H4 (cell line): ENCODE measurements around the gene SLC12A4. TPM values are rescaled to one million over a fixed set of nuclear protein-coding genes. Genes with fewer than 3 reads are reported as not detected.

ENCODE experiments used
- DNase-seq: peaks from one replicate; pipeline ENCODE4 v3.0.0-alpha.2; 2015; ENCODE audit warnings: low spot score
- total RNA-seq: library from RNA; depleted of rRNA; stranded (reverse); fragments of >200 nt; shearing (Covaris generic); gene quantifications from 2 replicates; pipeline ENCODE4 v1.2.3, GENCODE V29; 2014

Gene SLC12A4
- total RNA-seq, 1 experiment from 2014 or later = 13.9 TPM

DNA sequence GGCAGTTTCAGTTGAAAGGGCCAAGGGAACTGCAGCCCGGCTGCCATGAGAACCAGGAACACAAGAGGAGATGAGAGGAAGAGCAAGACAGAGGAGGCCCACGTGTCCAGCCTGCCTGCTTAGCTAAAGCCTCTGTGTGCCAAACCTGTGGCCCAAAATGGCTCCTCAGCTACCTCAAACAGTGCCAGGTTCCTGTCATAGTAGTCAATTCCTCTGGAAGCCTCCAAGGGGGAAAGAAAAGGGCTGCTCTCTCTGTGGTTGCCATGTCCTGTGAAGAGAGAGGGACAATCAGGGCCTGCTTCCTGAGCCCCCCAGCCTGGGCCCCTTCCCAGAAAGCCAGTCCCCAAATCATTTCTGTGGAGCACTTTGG, 5.2 kb downstream of the SLC12A4 start:
- no peak for DNase-seq

DNA sequence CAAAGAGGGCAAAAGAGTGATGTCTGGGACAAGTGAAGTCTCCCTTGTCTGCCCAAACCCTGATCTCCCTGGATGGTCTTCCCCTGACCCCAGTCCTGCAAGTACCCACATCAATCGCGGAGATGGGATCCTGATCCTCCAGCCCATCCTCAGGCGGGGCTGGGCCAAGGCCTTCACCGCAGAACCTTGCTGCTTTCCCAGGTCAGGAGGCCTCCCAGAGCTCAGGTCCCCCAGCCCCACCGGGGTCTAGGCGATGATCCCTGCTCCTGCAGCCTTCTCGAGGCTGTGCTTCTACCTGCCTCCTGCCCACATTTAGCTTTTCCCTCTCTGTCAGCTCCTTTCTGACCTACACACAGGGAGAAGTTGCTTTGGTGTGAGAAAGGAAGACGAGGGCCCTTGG, 6.3 kb downstream of the SLC12A4 start:
- no peak for DNase-seq

DNA sequence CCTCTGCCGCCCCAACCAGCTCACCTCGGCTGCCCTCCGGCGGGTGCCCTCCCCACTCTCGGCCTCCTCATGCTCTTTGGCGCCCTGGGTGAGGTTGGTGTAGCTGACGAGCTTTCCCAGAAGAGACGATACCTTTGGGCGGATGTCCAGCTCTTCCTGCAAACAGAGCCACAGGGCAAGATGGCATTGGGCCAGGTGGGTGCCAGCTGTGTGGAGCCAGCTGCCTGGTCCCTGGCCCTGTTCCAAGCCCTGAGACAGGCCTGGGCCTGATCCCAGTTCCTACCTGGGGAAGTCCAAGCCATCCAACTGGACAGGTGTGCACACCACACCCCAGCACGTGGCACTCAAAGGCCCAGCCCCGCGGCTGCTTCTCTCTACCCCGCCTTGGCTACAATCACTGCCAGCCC, 6.9 kb downstream of the SLC12A4 start:
- DNase-seq = no peak

DNA sequence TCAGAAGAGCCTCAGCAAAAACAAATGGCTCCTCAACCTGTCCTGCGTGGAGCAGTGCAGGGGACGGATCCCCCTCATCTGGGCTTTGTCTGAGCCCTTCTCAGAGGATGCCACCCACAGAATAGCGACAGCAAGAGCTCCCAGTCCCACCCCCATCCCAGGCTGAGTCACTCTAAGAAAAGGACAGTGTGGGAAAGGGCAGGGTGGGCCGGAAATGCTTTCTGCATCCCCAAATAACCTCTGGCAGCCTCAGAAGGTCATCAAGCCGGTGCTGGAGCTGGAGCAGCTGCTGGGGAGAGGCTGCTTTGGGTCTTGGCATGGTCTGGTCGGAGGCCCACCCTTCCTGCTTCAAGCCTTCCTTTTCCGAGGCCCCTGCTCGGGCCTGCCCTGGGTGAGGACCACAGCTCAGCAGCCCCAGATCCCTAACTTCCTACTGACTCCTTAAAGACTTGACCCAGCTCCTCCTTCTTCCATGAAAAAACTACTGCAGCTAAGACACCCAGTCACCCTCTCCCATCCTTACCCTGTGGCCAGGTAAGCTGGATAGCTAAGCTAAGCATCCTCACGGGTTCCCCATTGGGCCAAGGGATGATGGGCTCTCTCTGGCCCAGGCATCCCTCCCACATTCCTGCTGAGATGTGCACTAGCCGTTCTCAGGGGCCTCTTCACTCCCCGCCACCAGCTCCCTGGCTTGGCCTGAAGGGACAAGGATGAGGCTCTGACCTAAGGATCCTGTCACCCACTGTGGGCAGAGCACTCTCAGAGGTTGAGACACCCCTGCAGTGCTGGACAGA, 8.7 kb downstream of the SLC12A4 start:
- no peak for DNase-seq

DNA sequence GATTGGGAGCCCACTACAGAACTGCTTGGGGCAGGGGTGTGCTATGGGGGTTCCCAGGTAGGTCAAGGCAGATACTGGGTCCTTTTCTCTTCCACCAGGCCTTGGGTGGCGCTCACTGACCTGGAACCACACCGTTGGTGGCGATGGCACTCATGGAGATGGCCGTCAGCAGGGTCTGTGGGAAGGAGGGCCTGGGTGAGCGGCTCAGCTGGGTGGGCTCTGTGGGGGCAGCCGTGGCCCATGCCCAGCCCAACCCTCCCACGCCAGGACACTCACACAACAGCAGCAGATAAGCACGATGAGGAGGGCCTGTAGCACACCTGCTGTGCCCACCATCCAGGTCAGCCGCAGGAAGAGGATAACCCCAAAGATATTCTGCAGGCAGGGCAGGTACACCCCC, 10.8 kb downstream of the SLC12A4 start:
- DNase-seq = no peak

DNA sequence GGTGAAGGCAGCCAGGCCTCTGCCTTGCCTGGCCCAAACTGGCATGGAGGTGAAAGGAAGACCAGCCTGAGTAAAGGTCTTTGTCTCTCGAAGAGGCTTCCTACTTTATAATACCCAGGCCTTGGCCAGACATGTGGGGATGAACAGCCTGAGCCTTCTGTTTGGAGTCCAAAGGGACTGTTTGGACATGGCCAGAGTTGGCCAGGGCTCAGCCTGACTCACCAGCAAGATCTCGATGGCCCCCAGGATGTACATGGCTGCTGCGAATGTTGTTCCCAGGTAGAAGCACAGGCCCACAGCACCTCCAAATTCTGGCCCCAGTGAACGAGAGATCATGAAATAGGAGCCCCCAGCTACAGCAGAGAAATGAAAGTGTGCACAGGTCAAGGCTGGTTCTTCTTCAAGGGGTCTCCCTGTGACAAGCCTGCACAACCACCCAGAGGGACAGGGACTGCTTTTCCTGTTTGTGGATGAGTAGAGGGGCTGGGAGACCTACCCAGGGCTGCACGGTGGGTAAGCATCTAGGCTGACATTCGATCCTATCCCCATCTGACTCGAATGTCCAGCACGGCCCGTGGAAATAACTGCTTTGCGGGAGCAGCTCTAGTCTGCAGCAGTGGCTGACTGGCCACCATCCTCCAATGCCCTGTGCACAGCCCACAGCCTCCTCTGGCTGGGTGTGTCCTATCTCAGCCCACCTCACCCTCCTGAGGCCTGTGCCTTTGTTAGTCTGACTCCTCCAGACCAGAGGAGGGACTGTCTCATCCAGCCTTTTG, 13.8 kb downstream of the SLC12A4 start:
- no peak for DNase-seq

DNA sequence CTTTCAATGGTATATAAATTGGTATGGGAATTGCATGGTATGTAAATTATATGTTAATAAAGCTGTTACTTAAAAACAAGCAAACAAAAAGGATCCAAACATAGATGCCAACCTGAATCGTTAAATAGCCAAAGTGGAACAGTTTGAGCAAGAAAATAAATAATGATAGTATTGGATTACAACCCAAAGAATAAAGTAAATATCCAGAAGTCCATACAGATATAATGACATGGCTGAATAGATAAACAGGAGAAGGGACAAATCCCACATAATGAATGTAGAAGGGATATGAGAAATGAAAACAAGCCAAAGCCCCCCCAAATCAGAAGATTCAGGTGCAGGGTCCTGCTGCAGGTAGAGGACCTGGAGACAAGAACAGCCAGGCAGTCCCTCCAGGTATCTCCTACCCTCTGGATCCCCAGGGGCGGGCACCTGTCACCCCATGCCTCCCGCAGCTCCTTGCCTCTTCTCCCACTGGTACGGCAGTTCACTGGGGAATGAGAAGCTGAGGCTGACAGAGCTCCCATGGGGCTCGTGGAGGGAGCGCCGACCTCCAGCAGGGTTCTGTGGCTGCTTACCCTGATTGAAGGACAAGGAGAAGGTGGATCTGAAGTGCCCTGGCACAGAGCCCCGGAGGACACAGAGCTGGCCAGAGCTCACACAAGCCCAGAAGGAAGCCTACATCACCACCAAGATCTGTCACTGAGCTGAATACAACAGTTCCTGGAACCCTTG, 14.6 kb downstream of the SLC12A4 start:
- DNase-seq = no peak

DNA sequence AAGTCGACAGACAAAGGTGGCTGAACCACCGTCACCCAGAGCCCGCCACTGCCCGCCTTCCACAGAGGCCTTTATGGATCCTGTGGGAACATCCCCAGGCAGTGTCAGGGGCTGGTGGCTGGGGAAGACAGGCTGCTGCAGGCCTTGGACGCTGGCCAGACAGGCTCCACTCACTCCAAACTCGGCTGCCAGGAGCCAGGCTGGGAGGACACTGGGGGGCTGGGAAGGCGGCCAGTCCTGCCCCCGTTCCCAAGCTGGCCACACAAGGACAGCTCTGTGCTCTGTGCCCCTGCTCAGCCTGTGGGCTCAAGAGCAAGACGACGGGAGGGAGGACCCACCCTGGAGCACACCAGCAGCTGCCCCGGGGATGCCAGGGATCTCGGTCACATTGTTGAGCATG, 17.0 kb downstream of the SLC12A4 start:
- no peak for DNase-seq

DNA sequence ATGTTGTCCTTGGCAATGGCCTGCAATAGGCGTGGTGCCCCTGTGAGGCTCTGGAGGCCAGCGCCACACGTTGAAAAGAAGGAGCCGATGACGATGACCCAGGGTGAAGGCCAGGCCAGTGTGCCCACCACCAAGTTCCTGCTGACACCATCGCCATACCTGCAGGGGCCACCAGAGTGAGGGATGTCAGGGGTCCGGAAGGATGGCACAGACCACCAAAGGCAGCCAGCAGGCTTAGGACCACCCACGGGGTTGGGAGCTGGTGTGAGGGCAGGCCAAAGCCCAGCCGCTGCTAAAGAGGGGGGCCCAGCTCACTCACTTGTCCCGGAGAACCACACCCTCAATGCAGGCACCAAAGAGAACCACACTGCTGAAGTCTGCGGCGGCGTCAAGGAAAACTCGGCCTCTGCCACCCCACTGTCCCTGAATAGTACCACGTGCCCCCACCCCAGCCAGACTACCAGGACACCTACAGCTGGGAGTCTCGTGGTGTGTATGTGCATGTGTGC, 18.0 kb downstream of the SLC12A4 start:
- no peak for DNase-seq

DNA sequence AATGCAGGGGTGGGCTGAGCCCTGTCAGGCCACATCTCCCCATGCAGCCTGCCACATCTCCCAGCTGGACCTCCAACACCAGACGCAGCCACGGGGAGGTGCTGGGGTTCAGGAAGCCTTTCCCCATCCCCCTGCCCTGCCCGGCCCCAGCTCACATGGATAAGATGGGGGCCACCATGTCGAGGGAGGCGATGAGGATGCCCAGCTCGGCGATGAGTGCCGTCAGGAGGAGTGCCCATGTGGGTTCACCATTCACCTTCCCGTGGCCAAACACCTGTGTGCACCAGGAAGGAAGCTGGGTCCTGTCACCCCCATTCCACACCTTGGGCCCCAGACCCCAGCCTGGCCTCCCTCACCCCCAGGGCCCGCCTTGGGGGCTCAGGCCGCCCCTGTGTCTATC, 18.8 kb downstream of the SLC12A4 start:
- DNase-seq = no peak

DNA sequence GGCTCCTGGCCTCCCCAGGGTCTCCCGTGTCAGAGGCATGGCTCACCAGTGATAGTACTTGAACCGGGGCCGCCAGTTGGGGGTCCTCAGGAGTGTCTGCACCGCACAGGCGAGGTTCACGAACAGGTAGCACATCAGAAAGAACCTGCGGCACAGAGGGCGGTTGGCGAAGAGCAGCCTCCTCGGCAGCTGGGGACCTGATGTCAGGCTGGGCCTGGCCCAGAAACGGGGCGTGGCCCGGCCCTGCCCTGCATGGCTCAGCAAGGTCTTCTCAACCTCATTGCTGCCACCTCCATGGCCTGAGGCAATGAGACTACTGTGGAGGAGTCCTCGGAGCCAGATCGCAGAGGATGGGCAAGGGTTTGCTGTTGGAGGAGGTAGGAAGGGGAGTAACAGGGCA, 20.4 kb downstream of the SLC12A4 start:
- no peak for DNase-seq

DNA sequence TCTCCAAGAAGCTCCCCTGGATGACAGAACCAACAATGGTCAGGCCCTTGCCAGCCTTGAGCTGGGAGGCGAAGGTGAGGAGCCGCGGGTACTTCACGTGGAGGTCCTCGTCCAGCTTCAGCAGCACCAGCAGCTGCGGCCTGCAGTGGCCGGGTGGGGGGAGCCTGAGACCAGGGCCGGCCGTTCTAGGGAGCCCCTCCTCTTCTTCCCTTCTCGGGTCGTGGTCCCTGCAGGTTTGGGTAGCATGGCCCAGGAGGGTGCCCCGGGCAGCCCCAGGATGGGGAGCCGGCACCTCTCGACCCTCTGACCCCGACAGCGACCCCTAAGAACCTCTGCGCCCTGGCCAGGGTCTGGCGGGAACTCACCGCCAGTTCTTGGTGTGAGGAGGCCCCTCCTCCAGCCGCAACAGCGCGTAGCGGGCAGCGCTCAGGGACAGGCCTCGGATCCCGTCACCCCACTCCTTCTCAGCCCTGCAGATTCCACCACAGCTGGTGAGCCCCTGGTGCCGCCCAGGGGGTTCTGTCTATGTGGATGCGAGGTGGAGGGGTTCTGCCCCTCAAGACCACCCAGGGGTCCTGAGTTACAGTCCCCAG, 21.4 kb downstream of the SLC12A4 start:
- DNase-seq = no peak

DNA sequence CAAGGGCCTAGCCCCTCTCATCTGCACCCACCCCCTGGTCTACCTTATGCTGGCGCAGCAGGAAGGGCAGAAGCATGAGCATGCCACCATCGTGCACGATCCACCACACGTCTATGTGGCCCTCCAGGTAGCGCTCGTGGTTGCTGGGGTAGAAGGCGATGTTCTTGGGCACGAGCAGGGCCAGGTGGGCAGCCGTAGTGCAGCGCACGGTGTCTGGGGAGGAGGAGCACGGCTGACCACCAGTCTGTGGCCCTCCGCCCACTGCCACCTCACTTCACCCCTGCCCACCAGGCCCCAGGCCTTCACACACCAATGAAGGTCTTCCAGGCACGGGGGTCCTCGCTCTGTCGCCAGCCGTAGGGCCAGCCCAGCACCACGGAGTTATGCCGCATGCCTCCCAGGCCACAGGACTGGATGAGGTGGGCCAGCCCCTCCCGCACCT, 22.3 kb downstream of the SLC12A4 start:
- DNase-seq = no peak

DNA sequence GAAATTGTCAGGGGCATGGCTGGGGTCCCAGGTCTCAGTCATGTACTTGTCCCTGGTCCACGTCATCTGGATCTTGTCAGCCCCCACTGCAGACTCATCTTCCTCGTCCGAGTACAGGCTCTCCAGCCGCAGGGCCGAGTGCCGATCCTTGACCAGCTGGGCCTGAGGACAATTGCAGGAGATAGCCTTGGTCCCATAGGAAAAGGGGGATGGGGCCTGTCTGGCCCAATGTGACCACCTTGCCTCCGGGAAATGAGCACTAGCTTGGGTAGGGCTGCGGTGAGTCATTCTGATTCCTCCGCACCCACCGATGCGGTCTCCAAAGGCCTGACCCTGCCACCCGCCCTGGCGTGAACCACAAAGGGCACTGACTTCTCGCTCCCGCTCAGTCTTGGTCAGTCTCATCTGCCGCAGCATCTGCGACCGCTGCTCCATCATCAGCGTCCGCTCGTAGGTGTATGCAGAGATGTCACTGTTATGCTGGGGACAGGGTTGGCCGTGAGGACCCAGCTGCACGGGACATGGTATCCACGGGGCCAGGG, 23.0 kb downstream of the SLC12A4 start:
- DNase-seq = no peak

DNA sequence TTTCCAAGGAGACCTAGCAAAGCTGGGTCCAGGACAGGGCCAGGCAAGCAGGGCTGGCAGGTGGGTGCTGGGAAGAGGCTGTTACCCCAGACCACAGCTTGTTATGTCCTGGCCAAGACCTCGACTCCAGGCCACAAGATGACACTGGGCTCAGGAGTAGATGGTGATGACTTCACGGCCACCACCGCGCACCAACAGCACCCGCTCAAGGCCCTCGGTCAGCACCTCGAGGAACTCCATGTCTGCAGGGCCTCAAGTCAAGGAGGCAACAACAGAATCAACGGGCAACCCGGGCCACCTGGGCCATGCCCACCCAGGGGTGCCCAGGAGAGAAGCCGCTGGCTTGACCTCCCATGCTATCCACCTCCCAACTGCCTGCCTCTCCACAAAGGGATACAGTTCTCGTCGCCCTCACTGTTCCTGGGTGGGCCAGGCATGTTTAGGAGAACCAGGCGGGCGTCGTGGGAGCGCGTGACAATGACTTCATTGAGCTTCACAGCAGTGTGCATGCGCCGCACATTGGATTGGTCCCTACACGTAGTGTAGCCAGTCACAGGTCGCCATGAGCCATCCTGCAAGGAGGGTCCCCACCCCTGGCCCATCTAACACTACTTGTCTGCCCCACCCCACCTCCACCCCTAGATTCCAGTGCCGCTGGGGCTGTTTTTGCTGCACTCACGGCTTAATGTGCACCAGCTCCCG, 23.6 kb downstream of the SLC12A4 start:
- no peak for DNase-seq

DNA sequence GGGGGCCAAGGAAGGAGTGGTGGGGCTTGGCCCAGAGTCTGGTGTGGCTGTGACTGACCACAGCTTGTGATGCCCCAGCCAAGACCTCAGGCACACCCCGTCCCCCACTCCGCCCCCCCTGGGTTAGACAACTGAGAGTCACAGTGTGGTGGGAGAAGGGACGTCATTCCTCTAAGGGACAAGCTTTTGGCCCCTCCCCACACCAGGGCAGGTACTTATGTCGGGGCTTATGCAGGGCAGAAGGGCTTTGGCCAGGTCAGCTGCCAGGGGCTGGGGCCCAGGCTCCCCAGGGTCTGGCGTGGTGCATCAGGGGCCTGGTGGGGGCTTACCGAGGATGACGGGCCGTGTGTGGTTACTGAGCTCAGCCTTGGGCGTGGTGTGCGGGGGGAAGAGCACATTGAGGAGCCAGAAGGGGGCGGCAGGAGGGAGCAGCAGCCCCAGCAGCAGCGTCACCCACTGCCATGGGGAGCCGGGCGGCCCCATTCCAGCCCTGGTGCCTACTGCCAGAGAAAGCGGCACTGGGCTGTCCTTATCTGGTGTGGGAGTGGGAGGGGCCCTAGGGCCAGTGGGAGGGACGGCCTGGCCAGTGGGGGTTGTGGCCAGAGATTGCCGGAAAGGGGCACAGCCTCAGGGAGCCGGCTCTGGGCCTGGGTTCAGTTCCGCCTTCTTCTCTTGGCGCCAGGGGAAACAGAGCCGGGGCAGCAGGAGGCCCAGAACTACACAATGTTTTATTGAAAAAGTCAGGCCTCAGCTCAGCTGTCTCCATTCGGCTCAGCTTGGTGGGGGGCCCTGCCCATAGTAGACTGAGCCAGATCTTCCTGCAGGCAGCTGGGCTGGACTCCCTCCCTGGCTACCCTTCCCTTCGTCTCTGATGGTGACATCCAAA, 24.6 kb downstream of the SLC12A4 start, which contains the start of gene LCAT:
LCAT (minus strand) TSS at position 502 of the 886 bp plus-strand sequence; CDS start at position 483, 19 bp downstream.
- DNase-seq = no peak

DNA sequence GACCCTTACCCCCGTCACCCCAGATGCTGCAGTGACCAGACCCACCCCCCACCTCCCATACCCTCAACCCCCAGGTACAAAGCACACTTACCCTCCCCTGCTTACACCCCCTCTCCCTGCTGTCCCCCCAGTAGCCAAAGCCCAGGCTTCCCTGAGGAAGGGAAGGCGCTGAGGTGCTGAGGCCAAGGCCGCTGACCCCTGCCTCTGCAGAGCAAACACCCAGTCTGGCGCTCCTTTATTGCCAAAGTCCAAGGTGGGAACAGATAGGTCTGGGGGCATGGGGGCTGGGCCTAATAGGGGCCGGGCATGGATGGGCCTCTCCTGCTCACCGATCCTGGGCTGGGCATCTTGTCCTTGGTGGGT, 25.2 kb downstream of the SLC12A4 start:
- DNase-seq = no peak

DNA sequence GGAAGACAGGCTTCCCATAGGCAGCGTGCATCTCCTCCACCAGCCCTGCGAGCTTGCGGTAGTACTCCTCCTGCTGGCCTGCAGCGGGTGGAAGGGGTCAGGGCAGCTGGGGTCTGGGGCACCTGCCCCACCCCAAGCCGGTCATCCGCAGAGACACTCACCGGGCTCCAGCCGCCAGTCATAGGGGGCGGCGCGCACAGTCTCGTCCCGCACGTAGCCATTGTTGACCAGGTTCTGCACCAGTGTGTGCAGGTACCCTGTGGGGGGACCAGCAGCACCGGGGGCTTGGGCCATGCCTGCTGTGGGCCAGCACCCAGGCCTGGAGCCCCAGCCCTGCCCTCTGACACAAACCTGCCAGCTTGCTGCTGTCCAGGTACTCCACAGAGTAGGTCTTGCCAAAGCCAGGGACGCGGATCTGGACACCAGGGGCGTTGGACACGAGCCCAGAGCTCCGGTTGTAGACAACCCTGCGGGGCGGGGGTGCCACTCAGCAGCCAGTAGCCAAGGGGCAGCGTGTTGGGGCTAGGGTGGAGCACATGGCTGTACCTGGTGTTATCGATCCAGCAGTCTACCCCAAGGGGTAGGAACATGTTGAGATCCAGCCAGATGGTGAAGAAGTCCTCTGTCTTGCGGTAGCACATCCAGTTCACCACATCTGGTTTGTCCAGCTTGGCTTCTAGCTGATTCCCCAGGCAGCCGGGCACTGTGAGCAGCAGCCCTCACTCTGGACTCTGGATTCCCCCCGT, 25.8 kb downstream of the SLC12A4 start:
- DNase-seq = no peak

DNA sequence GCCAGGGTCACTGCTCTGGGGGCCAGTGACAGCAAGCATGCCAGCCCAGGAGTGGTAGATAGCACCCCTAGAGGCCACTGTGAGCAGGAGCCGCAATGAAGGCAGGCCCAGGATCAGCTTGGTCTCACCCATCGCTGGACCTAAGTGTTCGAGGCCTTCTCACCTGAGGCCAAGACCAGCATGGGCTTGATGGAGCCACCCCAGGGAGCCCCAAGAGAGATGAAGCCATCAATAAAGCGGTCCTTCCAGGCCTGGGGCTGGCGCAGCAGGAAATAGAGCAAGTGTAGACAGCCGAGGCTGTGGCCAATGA, 26.3 kb downstream of the SLC12A4 start:
- DNase-seq = no peak
